IMR-90 (cell line): ENCODE measurements around the gene TOMM6. TPM values are rescaled to one million over a fixed set of nuclear protein-coding genes. Genes with fewer than 3 reads are reported as not detected.

Experiments used
- ATAC-seq: fragments of 200-7000 bp; cut with Tn5 transposase; 2 replicates; pipeline ENCODE4 v1.9.1; 2020; ENCODE audit warnings: low read depth, mild to moderate bottlenecking, moderate library complexity
- BruUV-seq: library from RNA; stranded (reverse); fragments of 400-500 nt; replicated peaks from 2 replicates; lab custom pipeline; 2021; lab: Mats Ljungman, UMichigan
- CTCF ChIA-PET: fragments of 300-600 bp; formaldehyde crosslinking; extraction: SDS; loops from one replicate; lab custom pipeline; 2021; ENCODE audit warnings: antibody characterized with exemption; lab: Yijun Ruan, JAX
- POLR2A ChIA-PET: fragments of 300-600 bp; sonication (Branson Sonifier 250); formaldehyde crosslinking; loops from one replicate; lab custom pipeline; 2022; ENCODE audit warnings: antibody characterized with exemption; ENCODE audit not compliant: unreplicated experiment; lab: Charles Lee
- DNase-seq: peaks from one replicate; pipeline ENCODE4 v3.0.0; 2013
- H2AFZ ChIP-seq: replicated peaks from 2 replicates; pipeline ENCODE3; 2013; ENCODE audit warnings: low read length, mild to moderate bottlenecking; ENCODE audit not compliant: poor library complexity
- H2AK5ac ChIP-seq: 2 replicates; pipeline ENCODE4 v1.6.1; 2013; ENCODE audit warnings: low read depth, low read length, inconsistent platforms
- H2AK9ac ChIP-seq: replicated peaks from 2 replicates; pipeline ENCODE3; 2013; ENCODE audit warnings: mild to moderate bottlenecking, low read depth, low read length, moderate library complexity; ENCODE audit not compliant: poor library complexity
- H2BK120ac ChIP-seq: 2 replicates; pipeline ENCODE4 v1.6.1; 2013; ENCODE audit warnings: low read depth, low read length, inconsistent platforms
- H2BK15ac ChIP-seq: 3 replicates; pipeline ENCODE4 v1.6.1; 2013; ENCODE audit warnings: low read depth, low read length, inconsistent platforms
- H2BK20ac ChIP-seq: 2 replicates; pipeline ENCODE4 v1.6.1; 2013; ENCODE audit warnings: low read depth, mild to moderate bottlenecking, inconsistent platforms, low read length, moderate library complexity
- H2BK5ac ChIP-seq: 2 replicates; pipeline ENCODE4 v1.6.1; 2013; ENCODE audit warnings: mild to moderate bottlenecking, low read depth, low read length, inconsistent platforms; ENCODE audit not compliant: poor library complexity, severe bottlenecking
- H3K14ac ChIP-seq: replicated peaks from 2 replicates; pipeline ENCODE4 v1.6.1; 2013; ENCODE audit warnings: low read depth, low read length, inconsistent platforms
- H3K18ac ChIP-seq: 2 replicates; pipeline ENCODE4 v1.6.1; 2013; ENCODE audit warnings: low read depth, low read length, control low read depth
- H3K23ac ChIP-seq: 2 replicates; pipeline ENCODE4 v1.6.1; 2013; ENCODE audit warnings: low read depth, low read length, inconsistent platforms
- H3K27ac ChIP-seq: 2 replicates; pipeline ENCODE4 v1.5.1; 2013; ENCODE audit warnings: mild to moderate bottlenecking, control low read depth, low read length; ENCODE audit not compliant: insufficient read depth
- H3K27me3 ChIP-seq: 2 replicates; pipeline ENCODE4 v1.6.1; 2013; ENCODE audit warnings: low read length; ENCODE audit not compliant: control insufficient read depth, insufficient read depth
- H3K36me3 ChIP-seq: 2 replicates; pipeline ENCODE4 v1.6.1; 2013; ENCODE audit warnings: low read length, mixed read lengths; ENCODE audit not compliant: control insufficient read depth, insufficient read depth
- H3K4ac ChIP-seq: 2 replicates; pipeline ENCODE4 v1.6.1; 2013; ENCODE audit warnings: low read depth, low read length, inconsistent platforms
- H3K4me1 ChIP-seq: 2 replicates; pipeline ENCODE4 v1.6.1; 2013; ENCODE audit warnings: low read length, mixed read lengths; ENCODE audit not compliant: control insufficient read depth, insufficient read depth
- H3K4me2 ChIP-seq: 2 replicates; pipeline ENCODE4 v1.6.1; 2013; ENCODE audit warnings: low read depth, mild to moderate bottlenecking, control low read depth, low read length, moderate library complexity
- H3K4me3 ChIP-seq: 2 replicates; pipeline ENCODE4 v1.5.1; 2013; ENCODE audit warnings: low read depth, mild to moderate bottlenecking, control low read depth, low read length, moderate library complexity; ENCODE audit not compliant: insufficient read depth
- H3K56ac ChIP-seq: 2 replicates; pipeline ENCODE4 v1.6.1; 2013; ENCODE audit warnings: low read length, inconsistent platforms; ENCODE audit not compliant: insufficient read depth; ENCODE audit errors: extremely low read depth
- H3K79me1 ChIP-seq, 2 experiments: 2 replicates each; pipeline ENCODE4 v1.6.1; 2013; ENCODE audit warnings: low read length in 2 of 2, inconsistent platforms in 1 of 2, low read depth in 1 of 2
- H3K9ac ChIP-seq: 2 replicates; pipeline ENCODE4 v1.6.1; 2013; ENCODE audit warnings: low read depth, low read length, control low read depth
- H3K9me1 ChIP-seq: 2 replicates; pipeline ENCODE4 v1.6.1; 2013; ENCODE audit warnings: low read length, inconsistent platforms; ENCODE audit not compliant: insufficient read depth
- H3K9me3 ChIP-seq: 2 replicates; pipeline ENCODE4 v1.6.1; 2013; ENCODE audit warnings: low read length; ENCODE audit not compliant: control insufficient read depth, insufficient read depth
- H4K20me1 ChIP-seq: 2 replicates; pipeline ENCODE4 v1.6.1; 2013; ENCODE audit warnings: low read length, inconsistent platforms; ENCODE audit not compliant: insufficient read depth
- H4K5ac ChIP-seq: 2 replicates; pipeline ENCODE4 v1.6.1; 2013; ENCODE audit warnings: mild to moderate bottlenecking, low read depth, low read length, control low read depth
- H4K8ac ChIP-seq, 2 experiments: 2 replicates each; pipeline ENCODE4 v1.6.1; 2013; ENCODE audit warnings: low read depth in 2 of 2, low read length in 2 of 2, control low read depth in 1 of 2, inconsistent platforms in 1 of 2
- H4K91ac ChIP-seq: 2 replicates; pipeline ENCODE4 v1.6.1; 2013; ENCODE audit warnings: low read depth, low read length, inconsistent platforms; ENCODE audit not compliant: insufficient read depth
- CEBPB ChIP-seq: IDR thresholded peaks from 2 replicates; pipeline ENCODE4 v1.6.1; 2012; ENCODE audit warnings: low read depth, low read length, improper control_type of control experiment
- CTCF ChIP-seq: conservative IDR thresholded peaks from 2 replicates; pipeline ENCODE4 v1.5.1; 2012; ENCODE audit warnings: mild to moderate bottlenecking, low read depth, low read length, improper control_type of control experiment
- MAFK ChIP-seq: IDR thresholded peaks from 2 replicates; pipeline ENCODE4 v1.6.1; 2012; ENCODE audit warnings: low read depth, low read length, improper control_type of control experiment
- RFX5 ChIP-seq: IDR thresholded peaks from 2 replicates; pipeline ENCODE4 v1.8.0; 2012; ENCODE audit warnings: low read depth, mild to moderate bottlenecking, low read length, moderate library complexity
- whole genome bisulfite sequencing, 2 experiments: methylation state at CpG; one replicate each; pipeline versions ENCODE4 v1.1.5 to v1.1.7; 2013; ENCODE audit warnings: missing lambda C conversion rate in 2 of 2; ENCODE audit not compliant: insufficient read length in 1 of 2; ENCODE audit errors: extremely low coverage in 2 of 2; 5-methylcytosine and 5-hydroxymethylcytosine counted together
- dilution Hi-C: fragments of 300-500 bp; cut with HindIII; formaldehyde crosslinking; loops from one replicate; pipeline ENCODE4 v1.14.3; 2018; ENCODE audit warnings: low sequenced_read_pairs; ENCODE audit not compliant: unreplicated experiment
- in situ Hi-C: fragments of 300-500 bp; cut with MboI; formaldehyde crosslinking; loops from 3 replicates; pipeline ENCODE4 v1.14.3; 2019; ENCODE audit warnings: low sequenced_read_pairs, inconsistent platforms, mixed read lengths
- intact Hi-C: fragments of 100-400 bp; cut with micrococcal nuclease; formaldehyde crosslinking; loops from 2 replicates; pipeline ENCODE4 v1.10.0; 2022
- polyA plus RNA-seq, 3 experiments: library from polyadenylated mRNA; depleted of rRNA; stranded (reverse); fragments of >200 nt; gene quantifications; 2 replicates each; pipeline ENCODE4 v1.2.3, GENCODE V29; 2012; ENCODE audit warnings: low replicate concordance in 1 of 3
- total RNA-seq: library from RNA; depleted of rRNA; stranded (reverse); fragments of >200 nt; gene quantifications from 2 replicates; pipeline ENCODE4 v1.2.3, GENCODE V29; 2012

Gene TOMM6
- total and polyA plus RNA-seq, 2 of the 4 experiments (the other 2 are of a cell fraction): 128 to 227 TPM

GRCh38 chr6:41774841-41775240 lies 12.7 kb upstream of the TOMM6 start:
- no peak for ATAC-seq
- Histone ChIP-seq H3K56ac (no peak overlapping the region), H3K4me3 (no peak overlapping the region), H3K9me3 (no peaks in the 10 kb centered on the region), H3K14ac (no peak overlapping the region), H2BK20ac (no peak overlapping the region), H3K4ac (no peak overlapping the region), H2AFZ (no peak overlapping the region), H4K20me1 (no peaks in the 10 kb centered on the region), H4K5ac (no peak overlapping the region), H3K9ac (no peak overlapping the region), H3K4me1 (peaks cover 5% of the 10 kb centered on the region), H2AK5ac (no peak overlapping the region), H4K8ac (no peak overlapping the region), H2BK5ac (no peak overlapping the region), H3K4me2 (no peak overlapping the region), H3K23ac (no peak overlapping the region), H3K79me1 (peaks cover 10 to 16% of the 10 kb centered on the region in 2 experiments), H3K18ac (no peak overlapping the region), H4K91ac (no peak overlapping the region), H3K9me1 (no peaks in the 10 kb centered on the region), H3K27me3 (no peaks in the 10 kb centered on the region), H2AK9ac (peak overlapping the region; percentile 3), H3K36me3 (peaks cover 43% of the 10 kb centered on the region), H2BK120ac (no peak overlapping the region), H3K27ac (no peak overlapping the region), H2BK15ac (no peak overlapping the region)
- no CpG with 5 or more reads among the region's 3 CpGs for WGBS, 2 experiments
- ChIA-PET POLR2A (no interaction called here), CTCF (interaction anchor here (0.5 to 0.8 kb wide), 2 partner anchors 75 to 406 kb away, joined by 3 read pairs; no protein-coding TSS in a partner anchor)
- TF ChIP-seq RFX5: no peak
- no peak for TF ChIP-seq CTCF
- no peak for TF ChIP-seq MAFK
- no peak for TF ChIP-seq CEBPB
- BruUV-seq: no TSS peak
- dilution Hi-C loops (no loop called here), intact Hi-C loops (loop anchor here (5.0 kb wide), 1 partner anchor 78 kb away; no protein-coding TSS in a partner anchor), in situ Hi-C loops (no loop called here)
- peak; percentile 65 for DNase-seq
